AG09309 (cell line): Measurements from ENCODE around the gene DIAPH3.

Experiments used
- DNase-seq: peaks from one replicate; pipeline ENCODE4 v3.0.0-alpha.2; 2010; ENCODE audit warnings: low read depth
- H3K4me3 ChIP-seq: 2 replicates; pipeline ENCODE4 v1.5.1; 2011; ENCODE audit warnings: mild to moderate bottlenecking, low read depth, low read length, moderate library complexity; ENCODE audit not compliant: control insufficient read depth
- TF ChIP-seq, protein P1 (sequence below): IDR thresholded peaks from 2 replicates; pipeline ENCODE4 v1.5.1; 2011; ENCODE audit warnings: mild to moderate bottlenecking, low read depth, low read length, inconsistent platforms; ENCODE audit not compliant: insufficient read depth, control insufficient read depth; ENCODE audit errors: missing control alignments

DIAPH3 gene

DNA sequence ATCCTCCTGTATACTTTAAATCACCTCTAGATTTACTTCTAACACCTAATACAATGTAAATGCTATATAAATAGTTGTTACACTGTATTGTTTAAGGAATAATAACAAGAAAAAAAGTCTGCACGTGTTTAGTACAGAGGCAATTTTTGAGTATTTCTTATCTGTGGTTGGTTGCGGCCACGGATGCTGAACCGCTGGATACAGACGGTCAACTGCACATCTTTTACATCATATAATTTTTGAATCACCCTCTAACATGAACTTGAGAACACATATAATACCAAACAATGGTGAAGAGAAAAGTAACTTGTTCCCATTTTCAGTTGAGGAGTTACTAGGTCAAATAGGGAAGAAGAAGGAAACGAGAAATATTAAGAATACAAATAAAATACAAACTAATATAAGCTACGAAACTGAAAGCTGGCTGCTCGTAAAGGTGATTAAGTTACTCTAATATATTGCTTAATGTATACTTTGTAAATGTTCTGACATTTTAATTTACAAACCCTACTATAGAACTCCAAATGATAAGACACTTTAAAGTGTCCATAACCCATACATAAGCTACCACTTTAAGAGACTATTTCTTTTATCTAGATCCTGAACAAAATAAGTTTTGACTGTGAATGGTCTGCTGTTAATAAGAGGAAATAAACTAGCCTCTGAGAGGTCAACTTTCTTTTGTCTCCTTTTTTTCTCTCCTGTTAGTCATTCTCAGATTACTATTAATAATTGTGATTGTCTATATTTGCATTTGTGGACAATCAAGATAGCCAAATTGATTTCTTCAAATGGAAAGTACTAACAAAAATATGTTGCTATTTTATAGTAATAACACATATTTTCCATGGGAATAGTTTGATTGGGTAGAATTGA lies 457.4 kb downstream of the DIAPH3 start:
- no peak overlapping the region for H3K4me3 ChIP-seq
- TF ChIP-seq, protein P1, sequence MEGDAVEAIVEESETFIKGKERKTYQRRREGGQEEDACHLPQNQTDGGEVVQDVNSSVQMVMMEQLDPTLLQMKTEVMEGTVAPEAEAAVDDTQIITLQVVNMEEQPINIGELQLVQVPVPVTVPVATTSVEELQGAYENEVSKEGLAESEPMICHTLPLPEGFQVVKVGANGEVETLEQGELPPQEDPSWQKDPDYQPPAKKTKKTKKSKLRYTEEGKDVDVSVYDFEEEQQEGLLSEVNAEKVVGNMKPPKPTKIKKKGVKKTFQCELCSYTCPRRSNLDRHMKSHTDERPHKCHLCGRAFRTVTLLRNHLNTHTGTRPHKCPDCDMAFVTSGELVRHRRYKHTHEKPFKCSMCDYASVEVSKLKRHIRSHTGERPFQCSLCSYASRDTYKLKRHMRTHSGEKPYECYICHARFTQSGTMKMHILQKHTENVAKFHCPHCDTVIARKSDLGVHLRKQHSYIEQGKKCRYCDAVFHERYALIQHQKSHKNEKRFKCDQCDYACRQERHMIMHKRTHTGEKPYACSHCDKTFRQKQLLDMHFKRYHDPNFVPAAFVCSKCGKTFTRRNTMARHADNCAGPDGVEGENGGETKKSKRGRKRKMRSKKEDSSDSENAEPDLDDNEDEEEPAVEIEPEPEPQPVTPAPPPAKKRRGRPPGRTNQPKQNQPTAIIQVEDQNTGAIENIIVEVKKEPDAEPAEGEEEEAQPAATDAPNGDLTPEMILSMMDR: no peak
- DNase-seq: no peak

DNA sequence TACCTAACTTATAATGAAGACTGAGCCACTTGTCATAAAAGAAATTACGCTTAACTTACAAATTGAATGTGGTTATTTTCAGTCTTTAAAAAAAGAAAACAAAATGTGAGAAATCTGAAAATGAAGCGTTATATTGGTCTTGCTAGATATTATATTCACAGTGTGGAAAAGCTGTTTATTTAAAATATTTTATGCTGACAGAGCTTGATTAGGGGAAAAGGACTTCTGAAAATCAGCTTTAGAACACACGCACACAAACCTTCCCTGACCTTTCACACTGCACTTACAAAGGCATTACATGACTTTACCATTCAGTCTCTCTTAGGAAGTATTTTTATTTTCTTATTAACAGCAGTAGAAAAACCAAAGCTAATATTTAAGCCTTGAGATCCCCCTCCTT lies 461.5 kb downstream of the DIAPH3 start:
- no peak for DNase-seq
- H3K4me3 ChIP-seq: no peak overlapping the region
- TF ChIP-seq, protein P1: no peak

DNA sequence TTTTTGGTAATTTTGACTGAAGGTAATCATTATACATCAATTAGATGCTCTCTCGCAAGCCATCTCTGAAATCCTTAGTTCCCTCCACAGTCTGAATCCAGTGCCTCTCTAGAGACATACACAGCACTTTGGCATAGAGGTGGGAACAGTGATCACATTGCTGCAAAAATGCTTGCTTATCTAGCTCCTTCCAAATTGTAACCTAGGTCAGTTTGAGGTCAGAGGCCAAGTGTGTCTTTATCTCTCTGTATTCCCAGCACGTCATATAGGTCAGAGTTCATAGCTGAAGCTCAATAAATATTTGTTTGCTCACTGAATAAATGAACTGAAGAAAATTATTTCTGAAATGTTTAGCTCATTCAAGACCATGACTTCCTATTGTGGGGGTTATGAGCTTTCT lies 462.5 kb downstream of the DIAPH3 start:
- no peak overlapping the region for H3K4me3 ChIP-seq
- TF ChIP-seq, protein P1: no peak
- no peak for DNase-seq

DNA sequence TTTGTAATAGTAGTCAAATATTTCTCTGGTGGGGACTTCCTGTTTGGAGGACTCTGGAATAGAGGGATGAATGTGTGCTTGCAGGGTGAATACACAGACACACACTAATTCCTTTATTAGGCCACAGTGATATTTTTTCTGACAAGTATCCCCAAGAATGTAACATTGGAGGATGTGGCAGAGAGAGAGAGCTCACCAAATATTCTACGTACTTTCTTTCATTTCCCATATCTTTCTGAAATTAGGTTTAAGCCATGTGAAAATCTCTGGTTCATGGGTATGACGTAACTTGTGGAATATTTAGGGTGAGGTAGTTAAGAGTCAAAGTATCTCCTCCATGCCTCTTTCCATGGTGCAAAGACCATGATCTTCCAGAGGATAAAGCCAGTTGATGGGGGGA lies 463.4 kb downstream of the DIAPH3 start:
- no peak for DNase-seq
- H3K4me3 ChIP-seq: no peak overlapping the region
- TF ChIP-seq, protein P1: no peak

DNA sequence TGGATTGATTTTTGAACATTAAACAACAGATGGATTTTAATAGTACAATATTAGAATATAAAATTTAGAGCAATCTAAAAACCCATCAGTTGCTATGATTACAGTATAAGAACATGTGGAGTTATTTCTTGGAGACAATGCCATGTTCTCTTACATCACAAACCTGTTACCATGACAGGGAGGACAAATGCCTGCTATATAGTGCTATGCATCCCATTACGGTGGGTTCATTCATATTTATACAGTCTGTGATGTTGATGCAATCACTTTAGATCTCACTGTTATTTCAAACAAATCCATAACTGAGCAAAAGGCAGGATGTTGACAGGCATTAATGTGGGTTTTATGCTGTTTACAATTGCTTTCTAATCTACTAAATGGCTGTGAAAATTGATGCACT lies 467.5 kb downstream of the DIAPH3 start:
- TF ChIP-seq, protein P1: no peak
- no peak overlapping the region for H3K4me3 ChIP-seq
- DNase-seq: no peak

DNA sequence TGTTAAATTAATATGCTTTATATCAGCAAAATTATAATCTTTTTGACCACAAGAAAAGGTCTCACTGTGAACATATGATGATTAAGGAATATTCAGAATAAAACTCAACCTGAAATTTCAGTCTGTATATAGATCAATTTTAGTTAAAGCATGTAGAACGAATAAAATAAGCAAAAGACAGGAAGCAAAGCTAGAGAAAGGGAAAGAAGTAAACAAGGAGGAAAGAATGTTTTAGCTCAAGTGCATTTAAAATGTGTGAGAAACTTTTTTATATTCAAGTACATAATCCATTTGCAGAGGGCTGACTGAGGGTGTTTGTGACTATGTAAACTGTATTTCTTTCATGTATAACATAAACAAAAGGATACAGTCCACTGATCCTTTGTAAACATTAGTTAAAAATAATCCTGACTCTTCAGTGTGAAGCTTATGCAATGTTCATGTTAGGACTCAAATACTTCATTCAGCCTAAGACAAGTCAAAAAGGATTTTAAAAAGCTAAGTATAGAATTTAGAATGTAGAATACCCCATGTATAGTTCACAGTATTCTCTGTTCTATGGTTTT lies 472.1 kb downstream of the DIAPH3 start:
- DNase-seq: no peak
- H3K4me3 ChIP-seq: no peak overlapping the region
- TF ChIP-seq, protein P1: no peak
